NOMO-1 treated with dmso at 0.1 percent for 144 hours (cell line): ENCODE measurements around the gene KCNAB2.

Experiments
- DNase-seq: peaks from one replicate; lab custom pipeline; 2025; ENCODE audit not compliant: unreplicated experiment; lab: John Stamatoyannopoulos, UW

Gene KCNAB2

DNA sequence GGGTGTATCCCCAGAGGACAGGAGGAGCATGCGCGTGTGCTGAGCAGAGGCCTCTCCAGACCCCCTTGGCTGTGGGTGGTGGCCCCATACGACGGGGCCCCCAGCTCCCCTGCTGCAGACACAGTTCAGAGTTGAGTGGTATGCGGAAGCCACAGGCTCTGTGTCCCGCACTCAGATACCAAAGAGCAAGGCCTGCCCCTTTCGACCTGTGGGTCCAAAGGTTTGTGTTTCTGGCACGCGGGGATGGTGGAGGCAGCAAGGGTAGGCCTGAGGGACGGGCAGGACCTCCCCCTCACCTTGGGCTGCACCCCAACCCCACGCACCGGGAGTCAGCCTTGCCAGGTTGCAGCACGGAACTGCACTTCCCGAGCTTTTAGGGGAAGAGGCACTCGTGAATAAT lies at the start of gene KCNAB2:
TSS of gene KCNAB2 (plus strand) at position 328 of the 400 bp plus-strand sequence. CDS start 5,649 bp downstream, outside the sequence.
- no peak for DNase-seq

DNA sequence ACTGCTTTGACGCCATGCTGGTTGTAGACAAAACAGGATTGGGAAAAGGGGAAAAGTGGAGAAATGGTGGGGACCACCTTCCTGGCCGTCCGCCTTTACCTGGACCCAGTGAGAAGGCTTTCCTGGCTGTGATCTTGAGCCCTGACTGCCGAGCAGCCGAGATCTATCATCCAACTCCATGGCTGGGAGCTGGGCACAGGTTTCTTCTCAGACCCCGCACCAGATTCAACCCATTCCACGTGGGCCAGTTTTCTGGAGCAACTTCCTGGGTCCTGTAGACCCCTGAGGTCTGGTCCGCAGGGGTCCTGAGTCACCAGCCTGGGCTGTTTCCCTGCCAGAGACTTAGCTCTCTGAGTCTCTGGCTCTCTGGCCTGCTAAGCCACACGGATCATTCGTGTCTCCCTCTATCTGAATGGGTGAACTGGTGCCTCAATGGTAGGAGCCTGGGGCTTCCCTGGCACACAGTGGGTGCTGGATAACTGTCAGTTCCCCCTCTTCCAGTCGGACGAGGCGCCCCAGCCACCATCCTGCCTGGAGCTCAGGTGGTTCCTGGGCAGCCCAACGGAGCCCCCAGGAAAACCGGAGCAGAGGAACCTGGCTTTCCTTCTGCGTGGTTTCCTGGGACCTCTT lies 48.9 kb upstream of the KCNAB2 start:
- DNase-seq = no peak

DNA sequence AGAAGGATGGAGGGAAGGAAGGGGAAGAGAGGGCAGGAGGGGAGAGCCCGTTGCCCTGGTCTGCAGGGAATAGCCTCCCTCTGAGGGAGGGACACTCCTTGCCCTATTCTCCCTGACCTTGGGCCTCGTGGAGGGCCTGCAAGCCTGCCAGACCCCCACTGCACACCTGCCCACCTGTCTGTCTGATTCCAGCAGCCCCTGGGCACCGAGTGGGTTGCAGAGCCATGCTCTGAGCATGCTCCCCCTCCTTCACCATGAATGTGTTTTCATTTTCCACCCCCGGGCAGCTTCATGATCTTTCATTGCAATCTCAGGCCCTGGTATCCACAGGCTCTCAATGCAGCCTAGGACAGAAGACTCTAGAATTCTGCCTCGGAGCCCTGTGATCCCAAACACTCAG lies 48.4 kb upstream of the KCNAB2 start:
- DNase-seq = no peak

DNA sequence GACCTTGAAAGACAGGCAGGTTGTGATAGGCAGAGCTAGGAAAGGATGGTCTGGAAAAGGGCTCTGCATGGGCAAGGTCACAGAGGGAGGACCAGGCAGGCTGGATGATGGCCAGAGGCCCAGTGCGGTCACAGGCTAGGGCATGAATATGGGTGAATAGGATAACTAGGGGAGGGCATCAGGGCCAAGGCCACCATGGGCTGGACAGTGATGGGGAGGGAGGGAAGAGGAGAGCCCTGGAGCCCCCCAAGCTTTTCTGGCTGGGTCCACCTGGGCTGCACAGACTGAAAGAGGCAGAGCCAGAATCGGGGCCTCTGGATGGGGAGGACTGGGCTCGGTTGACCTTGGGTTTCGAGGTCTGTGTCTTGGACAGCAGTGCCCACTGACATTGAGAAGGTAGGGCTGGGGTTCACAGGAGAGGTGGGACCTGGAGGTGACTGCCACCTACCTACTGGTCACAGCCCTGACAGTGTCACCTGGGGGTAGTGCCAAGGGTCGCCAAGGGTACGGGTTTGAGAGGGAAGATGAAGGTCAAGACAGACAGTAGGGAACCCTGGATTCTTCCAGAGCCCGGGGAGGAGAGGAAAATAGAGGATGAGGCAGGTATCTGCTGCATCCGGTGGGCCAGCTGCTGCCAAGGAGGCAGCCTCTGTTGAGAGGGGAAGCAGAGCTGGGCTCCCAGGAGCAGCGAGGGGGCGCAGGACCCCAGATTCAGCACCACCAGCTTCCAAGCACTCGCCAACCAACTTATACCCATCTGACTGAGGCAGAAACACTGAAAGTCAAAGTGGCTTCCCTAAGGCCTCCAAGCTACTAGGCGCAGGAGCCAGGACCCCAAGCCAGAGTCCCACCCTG lies 47.4 kb upstream of the KCNAB2 start:
- DNase-seq = no peak

DNA sequence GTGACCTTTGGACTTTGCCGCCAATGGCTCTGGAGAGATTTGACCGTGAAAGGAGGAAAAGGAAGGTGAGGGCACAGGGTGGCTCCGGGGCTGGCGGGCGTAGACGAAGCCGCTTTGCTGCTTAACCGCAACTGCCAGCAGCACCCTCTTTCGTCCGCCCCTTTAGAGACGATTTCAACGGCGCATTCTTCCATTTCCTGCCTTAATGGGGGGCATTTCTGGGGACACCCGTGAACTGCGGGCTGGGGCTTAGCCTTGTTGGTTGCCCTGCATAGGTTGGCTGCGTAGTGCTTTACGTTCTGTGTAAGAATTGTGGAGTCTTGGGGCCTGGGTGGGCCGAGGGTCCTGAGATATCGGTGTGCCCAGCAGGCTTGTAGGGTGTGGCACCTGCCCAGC lies 46.8 kb upstream of the KCNAB2 start:
- no peak for DNase-seq

DNA sequence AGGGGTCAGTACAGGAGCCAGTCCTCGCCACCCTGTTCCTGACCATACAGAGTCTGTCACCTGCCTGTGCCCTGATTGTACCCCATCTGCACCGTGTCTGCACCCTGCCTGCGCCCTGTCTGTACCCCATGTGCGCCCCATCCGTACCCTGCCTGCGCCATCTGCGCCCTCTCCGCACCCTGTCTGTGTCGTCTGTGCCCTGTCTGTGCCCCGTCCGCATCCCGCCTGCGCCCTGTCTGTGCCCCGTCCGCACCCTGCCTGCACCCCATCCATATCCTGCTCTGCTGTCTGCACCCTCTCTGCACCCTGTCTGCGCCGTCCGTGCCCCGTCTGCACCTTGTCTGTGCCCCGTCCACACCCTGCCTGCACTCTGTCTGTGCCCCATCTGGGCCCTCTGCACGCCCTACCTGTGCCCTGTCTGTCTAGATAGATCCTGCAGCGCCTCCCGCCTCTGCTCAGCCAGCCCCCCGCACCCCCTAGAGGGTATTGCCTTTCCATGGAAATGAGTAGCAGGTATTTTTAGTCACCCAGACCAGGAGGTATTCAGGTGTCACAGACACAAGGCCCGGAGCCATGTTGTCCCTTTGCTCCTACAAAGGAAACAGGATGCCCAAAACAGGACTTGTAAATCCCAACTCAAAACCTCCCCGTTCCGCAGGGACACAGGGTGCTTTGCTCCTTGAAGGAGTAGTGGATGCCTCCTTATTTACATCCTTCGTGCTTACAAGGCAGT lies 45.8 kb upstream of the KCNAB2 start:
- no peak for DNase-seq

DNA sequence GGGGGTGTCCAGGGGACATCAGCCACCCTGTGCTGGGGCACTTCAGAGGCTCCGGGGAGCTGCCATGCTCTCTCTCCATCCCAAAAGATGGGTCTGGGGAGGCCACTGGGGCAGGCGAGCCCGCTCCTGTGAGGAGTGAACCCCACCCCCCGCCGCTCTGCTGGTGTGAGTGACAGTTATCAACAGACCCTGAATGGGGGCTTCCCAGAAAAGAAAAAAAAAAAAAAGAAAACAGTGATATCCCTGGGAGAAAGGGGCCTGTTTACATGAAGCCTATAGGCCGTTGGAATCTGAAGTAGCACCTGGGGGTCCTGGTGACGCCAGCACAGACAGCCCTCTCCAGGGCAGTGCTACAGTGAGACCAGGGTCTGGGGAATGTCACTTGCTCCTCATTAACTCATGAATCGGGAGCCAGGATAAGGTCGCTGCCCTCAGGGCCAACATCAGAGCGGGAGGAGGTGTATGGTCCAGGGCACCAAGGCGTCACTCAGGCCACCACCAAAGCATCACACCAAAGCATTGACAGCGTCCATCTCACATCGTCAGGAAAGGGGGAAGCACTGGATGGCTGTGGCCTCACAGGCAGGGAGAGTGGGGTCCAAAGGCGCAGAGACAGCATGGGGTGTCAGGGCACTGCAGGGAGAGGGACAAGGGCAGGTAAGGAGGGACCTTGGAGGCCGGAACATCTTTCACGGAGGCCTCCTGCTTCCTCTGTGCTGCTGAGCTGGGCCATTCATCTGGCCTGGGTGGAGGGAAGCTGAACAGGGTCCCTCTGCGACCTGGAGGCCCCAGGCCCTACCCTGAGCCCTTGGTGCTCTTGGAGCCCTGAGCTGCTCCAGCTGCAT lies 45.0 kb upstream of the KCNAB2 start:
- DNase-seq = no peak

DNA sequence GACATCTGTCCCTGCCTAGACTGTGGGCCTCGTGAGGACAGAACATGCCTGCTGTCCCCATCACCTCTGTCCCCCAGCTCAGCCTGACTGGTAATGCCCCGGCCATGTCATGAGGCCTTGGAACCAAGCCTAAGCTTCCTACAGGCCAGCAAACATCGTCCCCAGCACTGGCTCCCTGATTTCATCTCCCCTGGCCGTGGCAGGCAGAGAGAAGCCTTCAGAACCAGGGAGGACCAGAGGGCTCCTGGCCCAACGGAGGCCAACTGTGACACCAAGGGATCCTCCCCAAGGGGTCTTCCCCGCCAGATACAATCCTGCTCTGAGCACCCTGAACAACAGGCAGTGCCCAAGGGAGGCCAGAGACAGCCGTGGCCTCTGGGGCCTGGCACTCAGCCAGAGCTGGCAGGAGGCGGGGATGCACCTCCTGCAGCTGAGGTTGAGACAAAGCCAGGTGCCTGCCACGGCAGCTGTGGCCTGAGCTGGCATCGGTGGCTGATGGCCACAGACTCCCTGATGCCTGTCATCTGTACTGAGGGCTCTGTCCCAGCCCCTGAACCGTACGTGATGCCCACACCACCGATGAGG lies 43.6 kb upstream of the KCNAB2 start:
- DNase-seq = no peak

DNA sequence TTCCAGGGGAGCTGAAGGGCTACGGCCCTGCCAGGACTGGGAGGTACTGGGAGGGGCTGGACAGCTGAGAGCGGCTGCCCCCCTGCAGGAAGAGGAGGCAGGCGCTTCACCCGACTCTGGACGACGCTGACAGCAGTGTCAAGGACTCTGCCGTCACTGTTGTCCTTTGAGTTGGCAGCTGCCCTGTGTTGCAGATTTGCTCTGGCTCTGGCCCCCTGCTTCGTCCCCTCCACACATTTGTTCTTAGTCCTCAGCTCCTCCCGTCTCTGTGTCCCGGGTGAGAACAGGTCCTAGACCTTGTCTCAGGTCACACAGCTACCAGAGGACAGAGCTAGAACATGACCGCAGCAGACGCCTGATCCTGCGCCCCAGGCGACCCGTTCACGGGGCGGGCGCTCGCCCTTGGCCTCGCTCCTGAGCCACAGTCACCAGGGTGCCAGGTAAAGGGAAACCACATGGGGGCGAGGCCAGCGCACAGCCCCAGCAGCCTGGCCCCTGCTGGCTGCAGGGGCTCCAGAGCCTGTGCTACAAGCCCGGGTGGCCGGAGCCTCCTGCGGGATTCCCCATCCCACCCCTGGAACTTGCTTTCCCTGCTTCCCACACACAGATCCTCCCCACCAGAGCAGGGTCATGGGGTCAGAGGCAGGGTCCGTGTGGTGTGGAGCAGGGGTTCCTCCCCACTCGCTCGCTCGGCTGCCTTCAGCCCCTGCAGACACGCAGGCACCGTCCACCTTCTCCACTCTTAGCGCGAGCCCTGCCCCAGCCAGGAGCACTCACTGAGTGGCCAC lies 42.8 kb upstream of the KCNAB2 start:
- DNase-seq = no peak

DNA sequence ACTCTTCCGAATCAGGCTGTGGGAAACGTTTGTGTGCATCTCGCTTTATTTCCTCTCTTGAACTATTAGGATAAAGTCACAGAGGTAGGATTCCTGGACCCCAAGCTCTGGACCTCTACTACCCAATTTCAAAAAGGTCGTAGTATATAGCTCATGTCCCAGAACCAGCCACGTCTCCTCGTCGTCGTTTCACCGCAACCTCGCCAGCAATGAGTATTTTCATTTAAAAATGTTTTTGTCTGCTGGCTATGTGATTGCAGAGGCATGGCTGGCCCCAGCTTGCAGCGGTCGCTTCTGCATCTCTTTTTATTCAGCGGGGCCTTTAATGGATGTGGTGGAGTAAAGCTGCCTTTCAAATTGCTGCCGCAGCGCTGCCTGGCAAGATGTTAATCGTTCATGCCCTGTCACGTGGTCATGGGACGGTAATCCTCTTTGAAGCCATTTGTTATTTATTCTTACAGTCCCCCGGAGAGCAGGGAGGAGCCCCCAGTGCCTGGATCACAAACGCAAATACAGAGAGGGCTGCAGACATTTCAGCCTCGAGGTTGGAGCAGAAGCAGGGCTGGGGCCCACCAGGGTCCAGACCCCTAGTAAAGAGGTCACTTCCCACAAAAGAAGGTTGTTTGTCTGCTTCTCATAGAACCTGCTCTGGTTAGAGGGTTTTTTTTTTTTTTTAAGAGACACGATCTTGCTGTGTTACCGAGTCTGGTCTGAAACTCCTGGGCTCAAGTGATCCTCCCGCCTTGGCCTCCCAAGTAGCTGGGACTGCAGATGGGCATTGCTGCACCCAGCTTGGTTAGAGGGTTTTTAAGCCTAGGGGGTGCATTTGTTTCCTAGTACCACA lies 41.9 kb upstream of the KCNAB2 start:
- no peak for DNase-seq

DNA sequence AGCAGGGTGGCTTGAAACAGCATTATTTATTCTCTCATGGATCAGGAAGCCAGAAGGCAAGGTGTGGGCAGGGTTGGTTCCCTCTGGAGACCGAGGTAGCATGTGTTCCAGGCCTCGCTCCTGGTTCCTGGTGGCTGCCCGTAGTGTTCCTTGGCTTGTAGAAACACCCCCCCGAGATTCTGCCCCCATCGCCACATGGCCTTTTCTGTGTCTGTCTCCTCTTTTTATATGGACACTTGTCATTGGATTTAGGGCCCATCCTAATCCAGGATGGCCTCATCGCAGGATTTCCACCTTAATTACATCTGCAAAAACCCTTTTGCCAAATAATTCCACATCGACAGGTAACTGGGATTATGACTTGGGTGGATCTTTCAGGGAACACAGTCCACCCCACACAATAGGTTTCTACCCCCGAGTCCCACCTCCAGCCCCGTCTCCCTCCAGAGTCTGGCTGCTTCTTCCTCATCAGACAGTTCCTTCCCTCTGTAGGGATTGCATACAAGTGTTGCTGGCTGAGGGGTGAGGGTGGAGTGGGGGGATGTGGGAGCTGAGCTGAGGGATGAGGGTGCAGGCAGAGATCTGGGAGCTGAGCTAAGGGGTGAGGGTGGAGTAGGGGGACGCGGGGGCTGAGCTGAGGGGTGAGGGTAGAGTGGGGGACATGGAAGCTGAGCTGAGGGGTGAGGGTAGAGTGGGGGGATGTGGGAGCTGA lies 41.1 kb upstream of the KCNAB2 start:
- DNase-seq = no peak

DNA sequence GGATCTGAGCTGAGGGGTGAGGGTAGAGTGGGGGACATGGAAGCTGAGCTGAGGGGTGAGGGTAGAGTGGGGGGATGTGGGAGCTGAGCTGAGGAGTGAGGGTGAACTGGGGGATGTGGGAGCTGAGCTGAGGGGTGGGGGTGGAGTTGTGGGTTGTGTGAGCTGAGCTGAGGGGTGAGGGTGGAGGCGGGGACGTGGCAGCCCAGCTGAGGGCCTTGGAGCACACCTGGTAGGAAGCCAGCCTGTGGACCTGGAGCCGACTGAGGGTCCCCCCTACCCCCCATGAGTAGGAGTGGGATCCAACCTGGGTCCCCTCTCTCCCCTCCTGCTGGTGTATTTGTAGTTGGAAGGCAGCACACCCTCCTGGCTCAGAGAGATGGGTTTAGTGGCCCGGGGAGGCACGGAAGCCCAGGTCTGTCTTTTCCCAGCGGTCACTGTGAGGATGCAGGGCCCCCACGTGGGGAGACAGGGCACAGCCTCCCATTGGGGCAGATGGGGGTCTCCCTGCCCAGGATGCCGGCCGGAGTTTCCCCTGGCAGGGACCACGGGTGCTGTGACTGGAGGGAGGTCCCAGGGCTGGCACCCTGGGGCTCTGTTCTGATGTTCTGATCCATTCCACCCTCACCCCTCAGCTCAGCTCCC lies 40.3 kb upstream of the KCNAB2 start:
- no peak for DNase-seq

DNA sequence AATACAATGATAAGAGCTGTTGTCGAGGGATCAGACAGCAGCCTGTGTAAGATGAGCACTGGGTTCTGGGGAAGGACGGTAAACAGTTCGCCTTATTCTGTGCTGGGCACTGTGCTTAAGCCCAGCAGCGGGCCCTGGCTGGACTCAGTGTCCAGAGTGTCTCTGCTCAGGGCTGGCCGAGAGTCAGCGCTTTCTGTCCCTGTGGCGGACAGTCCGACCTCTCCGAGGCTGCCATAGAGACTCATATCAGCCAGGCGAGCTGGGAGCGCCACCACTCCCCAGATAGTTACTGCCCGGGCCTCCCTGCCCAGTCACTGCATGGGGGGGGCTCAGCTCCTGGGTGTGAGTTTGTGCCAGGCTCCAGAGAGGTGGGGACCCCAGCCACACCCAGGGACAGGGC lies 38.8 kb upstream of the KCNAB2 start:
- no peak for DNase-seq

DNA sequence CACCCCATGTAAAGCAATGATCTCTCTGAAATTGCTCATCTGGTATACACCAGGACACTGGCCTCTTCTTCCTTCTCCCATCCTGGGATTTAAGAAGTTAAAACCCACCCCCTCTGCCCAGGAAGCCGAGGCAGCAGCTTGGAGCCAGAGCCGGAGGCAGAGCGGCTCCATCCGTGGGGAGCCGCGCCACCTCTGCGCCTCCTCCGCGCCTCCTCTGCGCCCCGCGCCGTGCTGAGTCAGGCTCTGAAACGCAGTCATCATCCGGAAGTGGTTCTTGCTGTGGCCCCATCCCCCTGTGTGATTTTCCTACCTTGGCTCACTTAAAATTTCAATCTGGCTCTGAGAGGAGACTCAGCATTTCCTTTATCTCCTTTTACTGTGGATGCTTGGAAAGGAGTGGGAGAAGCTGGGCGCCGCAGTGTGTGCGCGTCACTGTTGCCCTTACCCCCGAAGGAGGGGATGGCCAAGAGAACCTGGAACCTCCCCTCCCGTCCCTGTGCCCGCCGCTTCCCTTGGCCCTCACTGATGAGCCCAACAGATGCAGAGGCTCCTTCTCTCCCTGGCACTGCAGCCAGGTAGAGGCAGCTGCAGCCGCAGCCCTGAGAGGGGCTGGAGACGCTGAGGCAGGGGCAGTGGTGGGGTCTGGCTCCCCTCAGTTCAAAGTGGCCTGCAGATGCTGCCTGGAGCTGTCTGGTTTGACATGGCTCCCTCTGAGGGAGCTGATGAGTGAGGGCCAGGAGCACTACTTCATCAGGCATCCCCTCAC lies 38.2 kb upstream of the KCNAB2 start:
- no peak for DNase-seq

DNA sequence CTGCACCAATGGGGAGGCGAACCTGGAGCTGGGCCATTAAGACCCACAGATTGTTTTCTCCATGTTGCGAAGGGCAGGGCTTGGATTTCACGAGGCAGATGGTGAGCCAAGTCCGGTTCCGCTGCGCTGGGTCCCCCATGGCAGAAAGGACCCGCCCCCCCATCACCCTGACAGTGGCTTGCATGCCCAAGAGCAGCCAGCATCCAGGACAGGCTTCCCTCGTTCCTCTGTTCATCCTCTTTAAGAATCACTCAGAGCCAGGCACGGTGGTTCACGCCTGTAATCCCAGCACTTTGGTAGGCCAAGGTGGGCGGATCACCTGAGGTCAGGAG lies 37.6 kb upstream of the KCNAB2 start:
- no peak for DNase-seq

DNA sequence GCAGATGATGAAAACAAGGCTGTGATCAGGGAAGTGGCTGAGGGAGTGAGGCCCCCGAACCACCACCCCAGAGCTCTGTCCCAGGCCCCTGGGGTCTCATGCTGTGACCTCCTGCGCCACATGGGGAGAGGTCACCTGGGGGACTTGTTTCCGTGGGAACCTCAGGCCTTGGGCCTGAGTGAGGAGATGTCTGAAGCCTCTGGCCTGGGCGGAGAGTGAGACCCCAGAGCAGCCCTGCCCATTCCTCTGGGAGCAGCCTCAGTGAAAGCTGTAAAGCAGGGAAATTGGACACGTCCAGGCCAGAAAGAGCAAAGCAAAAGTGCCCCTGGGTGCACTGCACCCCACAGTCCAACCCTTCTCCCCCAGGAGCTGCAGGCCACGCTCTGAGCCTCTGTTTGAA lies 37.0 kb upstream of the KCNAB2 start:
- no peak for DNase-seq
